PC-3 (cell line): Measurements from ENCODE around the gene PPP1CB. TPM values are rescaled to one million over a fixed set of nuclear protein-coding genes. Genes with fewer than 3 reads are reported as not detected.
"Not testable (repeated sequence)": the region's sequence is repeated elsewhere in the genome, so short reads cannot be mapped to it uniquely, and the experiment has no call there.

Experiments used
- ATAC-seq: fragments of 200-7000 bp; cut with Tn5 transposase; 2 replicates; pipeline ENCODE4 v1.9.1; 2020; ENCODE audit warnings: mild to moderate bottlenecking, moderate library complexity
- BruUV-seq: library from RNA; stranded (reverse); fragments of 400-500 nt; replicated peaks from 2 replicates; lab custom pipeline; 2021; lab: Mats Ljungman, UMichigan
- CTCF ChIA-PET: fragments of 300-600 bp; sonication (Branson Sonifier 250); formaldehyde crosslinking; loops from one replicate; lab custom pipeline; 2022; ENCODE audit warnings: antibody characterized with exemption; lab: Charles Lee
- POLR2A ChIA-PET: fragments of 300-600 bp; sonication (Branson Sonifier 250); formaldehyde crosslinking; loops from one replicate; lab custom pipeline; 2022; ENCODE audit warnings: antibody characterized with exemption; ENCODE audit not compliant: unreplicated experiment; lab: Charles Lee
- DNase-seq: peaks from one replicate; pipeline ENCODE4 v3.0.0-alpha.2; 2015
- H2AFZ ChIP-seq: fragments of 300-600 bp; sonication (generic); 2 replicates; pipeline ENCODE4 v1.6.0; 2016; ENCODE audit warnings: antibody characterized with exemption, low read length
- H3F3A ChIP-seq: fragments of 300-600 bp; sonication (generic); one replicate; pipeline ENCODE4 v1.6.0; 2017; ENCODE audit warnings: antibody characterized with exemption, low read length, control low read depth, mild to moderate bottlenecking; ENCODE audit not compliant: unreplicated experiment
- H3K27ac ChIP-seq: fragments of 300-600 bp; sonication (generic); 2 replicates; pipeline ENCODE4 v1.5.1; 2016; ENCODE audit warnings: mild to moderate bottlenecking, low read length
- H3K27me3 ChIP-seq: fragments of 300-600 bp; sonication (generic); 2 replicates; pipeline ENCODE4 v1.6.1; 2016; ENCODE audit warnings: low read length, mixed read lengths
- H3K36me3 ChIP-seq: fragments of 300-600 bp; sonication (generic); 2 replicates; pipeline ENCODE4 v1.6.1; 2016; ENCODE audit warnings: low read depth, mixed run types, low read length, mixed read lengths
- H3K4me1 ChIP-seq: fragments of 300-600 bp; sonication (generic); 2 replicates; pipeline ENCODE4 v1.5.1; 2016; ENCODE audit warnings: low read length; ENCODE audit not compliant: insufficient read depth
- H3K4me2 ChIP-seq: fragments of 300-600 bp; sonication (generic); 2 replicates; pipeline ENCODE4 v1.6.0; 2016; ENCODE audit warnings: low read length
- H3K4me3 ChIP-seq: fragments of 300-600 bp; sonication (generic); 2 replicates; pipeline ENCODE4 v1.5.1; 2016; ENCODE audit warnings: mild to moderate bottlenecking, low read length, mixed read lengths
- H3K79me2 ChIP-seq: fragments of 300-600 bp; sonication (generic); 2 replicates; pipeline ENCODE4 v1.6.1; 2017; ENCODE audit warnings: low read length, mixed read lengths
- H3K9ac ChIP-seq: fragments of 300-600 bp; sonication (generic); 2 replicates; pipeline ENCODE4 v1.6.0; 2016; ENCODE audit warnings: mild to moderate bottlenecking, low read length
- H3K9me2 ChIP-seq: fragments of 300-600 bp; sonication (generic); replicated peaks from 2 replicates; pipeline ENCODE4 v1.6.1; 2016; ENCODE audit warnings: mixed run types, low read length, mixed read lengths
- H3K9me3 ChIP-seq: fragments of 300-600 bp; sonication (generic); 2 replicates; pipeline ENCODE4 v1.6.1; 2016; ENCODE audit warnings: low read length, mixed read lengths
- H4K20me1 ChIP-seq: fragments of 300-600 bp; sonication (generic); 2 replicates; pipeline ENCODE4 v1.6.1; 2016; ENCODE audit warnings: low read length, mixed read lengths
- CTCF ChIP-seq: fragments of 300-600 bp; sonication (generic); conservative IDR thresholded peaks from 2 replicates; pipeline ENCODE4 v1.5.1; 2017; ENCODE audit warnings: antibody characterized with exemption, low read depth, mild to moderate bottlenecking, low read length
- EZH2 ChIP-seq: fragments of 300-600 bp; sonication (generic); IDR thresholded peaks from one replicate; pipeline ENCODE4 v1.6.1; 2017; ENCODE audit warnings: antibody characterized with exemption, mild to moderate bottlenecking, low read length; ENCODE audit not compliant: unreplicated experiment
- EZH2phosphoT487 ChIP-seq: fragments of 300-600 bp; sonication (generic); IDR thresholded peaks from 2 replicates; pipeline ENCODE4 v1.6.1; 2018; ENCODE audit warnings: mild to moderate bottlenecking, antibody characterized with exemption, low read length, borderline replicate concordance
- intact Hi-C: fragments of 100-400 bp; cut with micrococcal nuclease; formaldehyde crosslinking; loops from 2 replicates; pipeline ENCODE4 v1.9.0; 2023
- total RNA-seq: library from RNA; depleted of rRNA; stranded (reverse); fragments of >200 nt; gene quantifications from 2 replicates; pipeline ENCODE4 v1.2.3, GENCODE V29; 2014

The PPP1CB gene
- total RNA-seq, 1 experiment from 2014 or later, result 84.2 TPM

GRCh38 chr2:28779001-28779400 lies 27.4 kb downstream of the PPP1CB start:
- DNase-seq (no peak), ATAC-seq (no peak)
- Histone ChIP-seq H3F3A (no peaks in the 10 kb centered on the region), H3K9ac (no peak overlapping the region), H3K4me3 (no peak overlapping the region), H4K20me1 (peaks cover 34% of the 10 kb centered on the region), H2AFZ (no peak overlapping the region), H3K4me1 (no peaks in the 10 kb centered on the region), H3K9me2 (no peaks in the 10 kb centered on the region), H3K36me3 (peaks cover 61% of the 10 kb centered on the region), H3K79me2 (peaks cover 61% of the 10 kb centered on the region), H3K27me3 (no peaks in the 10 kb centered on the region), H3K27ac (no peak overlapping the region), H3K9me3 (no peaks in the 10 kb centered on the region), H3K4me2 (no peak overlapping the region)
- TF ChIP-seq EZH2 (no peak), EZH2phosphoT487 (no peak), CTCF (no peak)
- ChIA-PET POLR2A (interaction anchor here (0.6 kb wide), 1 partner anchor 15 kb away, joined by 3 read pairs; no protein-coding TSS in a partner anchor), CTCF (interaction anchor here (0.6 kb wide), 1 partner anchor 185 kb away, joined by 3 read pairs; no protein-coding TSS in a partner anchor)
- intact Hi-C loops, result no loop called here
- no TSS peak for BruUV-seq

GRCh38 chr2:28780496-28780895 lies 28.9 kb downstream of the PPP1CB start:
- Histone ChIP-seq H2AFZ (no peak overlapping the region), H3F3A (no peaks in the 10 kb centered on the region), H4K20me1 (peaks cover 21% of the 10 kb centered on the region), H3K9ac (no peak overlapping the region), H3K9me2 (no peaks in the 10 kb centered on the region), H3K36me3 (peaks cover 69% of the 10 kb centered on the region), H3K4me2 (no peak overlapping the region), H3K27ac (no peak overlapping the region), H3K4me3 (no peak overlapping the region), H3K79me2 (peaks cover 46% of the 10 kb centered on the region), H3K9me3 (no peaks in the 10 kb centered on the region), H3K4me1 (no peaks in the 10 kb centered on the region), H3K27me3 (no peaks in the 10 kb centered on the region)
- ATAC-seq (no peak), DNase-seq (no peak)
- CTCF ChIA-PET, result interaction anchor here (0.6 kb wide), 1 partner anchor 169 kb away, joined by 3 read pairs; no protein-coding TSS in a partner anchor
- no TSS peak for BruUV-seq
- intact Hi-C loops, result no loop called here
- POLR2A ChIA-PET, result no interaction called here
- TF ChIP-seq EZH2phosphoT487 (no peak), EZH2 (no peak), CTCF (no peak)

GRCh38 chr2:28782423-28782822 lies 30.8 kb downstream of the PPP1CB start:
- DNase-seq (no peak), ATAC-seq (no peak)
- no TSS peak for BruUV-seq
- Histone ChIP-seq H3K4me3 (no peak overlapping the region), H3K9ac (no peak overlapping the region), H3K36me3 (peaks cover 72% of the 10 kb centered on the region), H4K20me1 (peaks cover 10% of the 10 kb centered on the region; the same call in 1 of the 2 replicates), H3K27me3 (no peaks in the 10 kb centered on the region), H3K4me2 (no peak overlapping the region), H3K4me1 (no peaks in the 10 kb centered on the region), H3F3A (no peaks in the 10 kb centered on the region), H2AFZ (no peak overlapping the region), H3K27ac (no peak overlapping the region), H3K79me2 (peaks cover 27% of the 10 kb centered on the region), H3K9me2 (no peaks in the 10 kb centered on the region), H3K9me3 (no peaks in the 10 kb centered on the region)
- intact Hi-C loops, result no loop called here
- CTCF ChIA-PET, result no interaction called here
- POLR2A ChIA-PET, result no interaction called here
- no peak for TF ChIP-seq EZH2phosphoT487

GRCh38 chr2:28784570-28784969 lies 32.9 kb downstream of the PPP1CB start:
- POLR2A ChIA-PET, BruUV-seq: not testable (repeated sequence)

More at GRCh38 chr2:28784570-28784969, 32.9 kb downstream of the PPP1CB start:
- H3K79me2 ChIP-seq, H3F3A ChIP-seq, H4K20me1 ChIP-seq, H3K9me2 ChIP-seq, H3K4me2 ChIP-seq, ATAC-seq, H3K4me1 ChIP-seq, intact Hi-C loops, H3K9me3 ChIP-seq, H2AFZ ChIP-seq, H3K27me3 ChIP-seq, DNase-seq, CTCF ChIA-PET, H3K9ac ChIP-seq, H3K4me3 ChIP-seq, H3K27ac ChIP-seq: not testable (repeated sequence)
- peaks cover 71% of the 10 kb centered on the region for H3K36me3 ChIP-seq
